Effector memory CD4-positive, alpha-beta T cell (primary cell): ENCODE data around the gene PRDX4.
"Not testable (repeated sequence)": the region's sequence is repeated elsewhere in the genome, so short reads cannot be mapped to it uniquely, and the experiment has no call there.

Source experiments
- DNase-seq, 3 donors: peaks; one replicate each; pipeline ENCODE4 v3.0.0-alpha.2; 2020
- H3K27ac ChIP-seq: 2 replicates; pipeline ENCODE4 v1.7.0; 2013; ENCODE audit warnings: mild to moderate bottlenecking, low read length, moderate library complexity; ENCODE audit not compliant: insufficient read depth, poor library complexity, severe bottlenecking
- H3K27me3 ChIP-seq: replicated peaks from 2 replicates; pipeline ENCODE4 v1.7.0; 2013; ENCODE audit warnings: mild to moderate bottlenecking, low read length; ENCODE audit not compliant: insufficient read depth, control insufficient read depth, poor library complexity, severe bottlenecking
- H3K36me3 ChIP-seq: 2 replicates; pipeline ENCODE4 v1.7.0; 2013; ENCODE audit warnings: mild to moderate bottlenecking, low read length, moderate library complexity; ENCODE audit not compliant: control insufficient read depth, insufficient read depth
- H3K4me1 ChIP-seq: 2 replicates; pipeline ENCODE4 v1.7.0; 2013; ENCODE audit warnings: low read length, mild to moderate bottlenecking; ENCODE audit not compliant: control insufficient read depth, insufficient read depth, poor library complexity, severe bottlenecking
- H3K4me3 ChIP-seq: 2 replicates; pipeline ENCODE4 v1.7.0; 2013; ENCODE audit warnings: low read length, low read depth, mild to moderate bottlenecking; ENCODE audit not compliant: insufficient read depth, poor library complexity, severe bottlenecking
- H3K9me3 ChIP-seq: 2 replicates; pipeline ENCODE4 v1.7.0; 2013; ENCODE audit warnings: mild to moderate bottlenecking, low read length, moderate library complexity; ENCODE audit not compliant: control insufficient read depth

Gene PRDX4

DNA sequence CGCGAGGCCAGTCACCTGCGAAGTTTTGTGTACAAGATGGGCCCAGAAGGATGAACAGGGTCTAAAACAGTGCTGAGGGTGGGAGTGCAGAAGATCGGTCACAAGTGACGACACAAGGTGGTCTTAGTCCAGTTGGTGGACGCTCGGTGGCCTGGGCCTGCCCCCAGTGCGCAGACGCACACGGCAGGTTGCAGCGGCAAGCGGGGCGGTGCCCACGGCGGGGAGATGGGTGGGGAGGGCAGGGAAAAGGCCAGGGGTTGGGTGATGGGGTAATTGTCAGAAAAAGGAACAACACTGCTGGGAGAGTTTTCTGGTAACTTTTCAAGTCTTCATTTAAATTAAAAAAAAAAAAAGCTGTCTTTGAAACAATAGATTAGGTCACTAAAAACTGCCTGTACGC, 1.0 kb upstream of the PRDX4 start:
- Histone ChIP-seq H3K27ac (no peak overlapping the region), H3K4me1 (no peaks in the 10 kb centered on the region), H3K4me3 (no peak overlapping the region), H3K36me3 (no peaks in the 10 kb centered on the region), H3K9me3 (no peaks in the 10 kb centered on the region), H3K27me3 (no peaks in the 10 kb centered on the region)
- DNase-seq, result no peak

DNA sequence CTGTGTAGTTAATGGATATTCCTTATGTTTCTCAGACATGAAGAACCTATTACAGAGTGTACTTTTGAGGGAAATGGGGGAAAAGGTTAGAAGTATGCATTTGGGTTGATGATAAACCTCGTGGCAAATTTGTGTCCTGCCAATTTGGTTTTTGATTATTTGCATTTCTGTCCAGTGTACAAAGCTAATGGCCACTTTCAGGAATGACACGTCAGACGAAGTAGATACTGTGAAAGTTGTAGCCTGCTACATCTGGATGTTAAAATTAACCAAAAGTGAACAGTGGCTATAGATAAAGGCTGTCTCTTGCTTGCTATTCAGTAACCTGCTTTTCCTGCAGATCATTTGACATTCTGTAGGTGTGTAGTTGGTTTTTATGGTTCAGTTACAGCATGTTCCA, 1.0 kb downstream of the PRDX4 start:
- peak overlapping the region; percentile 88 for H3K27ac ChIP-seq
- no peaks in the 10 kb centered on the region for H3K27me3 ChIP-seq
- no peaks in the 10 kb centered on the region for H3K4me1 ChIP-seq
- no peak overlapping the region for H3K4me3 ChIP-seq
- no peaks in the 10 kb centered on the region for H3K9me3 ChIP-seq
- no peak for DNase-seq
- no peaks in the 10 kb centered on the region for H3K36me3 ChIP-seq

DNA sequence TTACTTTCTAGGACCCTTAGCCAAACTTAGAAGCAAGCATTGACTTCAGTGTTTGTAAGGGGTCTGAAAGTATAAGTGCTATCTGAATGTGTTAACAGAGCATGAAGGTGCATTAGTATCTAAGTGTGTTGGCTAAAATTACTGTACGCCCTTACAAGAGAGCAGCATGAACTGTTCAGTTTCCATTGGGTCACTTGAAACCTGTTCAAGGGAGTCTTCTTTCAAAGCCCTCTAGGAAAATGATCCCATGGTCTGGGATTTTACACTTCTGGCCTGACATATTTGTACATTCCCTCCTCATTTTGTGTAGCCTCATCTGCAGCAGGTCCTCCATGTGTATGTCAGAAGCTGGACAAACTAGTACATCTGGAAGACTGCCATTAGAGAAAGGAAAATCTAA, 3.2 kb downstream of the PRDX4 start:
- H3K4me1 ChIP-seq, result no peaks in the 10 kb centered on the region
- H3K4me3 ChIP-seq, result no peak overlapping the region
- no peaks in the 10 kb centered on the region for H3K27me3 ChIP-seq
- no peak for DNase-seq
- H3K36me3 ChIP-seq, result peaks cover 3% of the 10 kb centered on the region
- H3K9me3 ChIP-seq, result no peaks in the 10 kb centered on the region
- no peak overlapping the region for H3K27ac ChIP-seq

- no peak for DNase-seq
- Histone ChIP-seq H3K9me3 (no peaks in the 10 kb centered on the region), H3K4me3 (no peak overlapping the region), H3K4me1 (no peaks in the 10 kb centered on the region), H3K27me3 (no peaks in the 10 kb centered on the region), H3K36me3 (peaks cover 3% of the 10 kb centered on the region), H3K27ac (no peak overlapping the region)
Measured at GRCh38 chrX:23673108-23673507, 5.8 kb downstream of the PRDX4 start.

DNA sequence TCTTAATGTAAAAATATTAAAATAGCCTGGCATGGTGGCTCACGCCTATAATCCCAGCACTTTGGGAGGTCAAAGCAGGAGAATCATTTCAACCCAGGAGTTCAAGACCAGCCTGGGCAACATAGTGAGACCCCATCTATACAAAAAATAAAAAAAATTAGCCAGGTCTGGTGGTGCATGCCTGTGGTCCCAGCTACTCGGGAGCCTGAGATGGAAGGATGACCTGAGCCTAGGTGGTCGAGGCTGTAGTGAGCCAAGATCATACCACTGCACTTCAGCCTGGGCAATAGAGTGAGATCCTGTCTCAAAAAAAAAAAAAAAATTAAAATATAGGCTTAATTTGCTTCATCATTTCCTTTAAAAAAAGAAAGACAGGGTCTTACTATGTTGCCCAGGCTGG, 9.2 kb downstream of the PRDX4 start:
- H3K4me3 ChIP-seq, H3K4me1 ChIP-seq, DNase-seq, H3K36me3 ChIP-seq, H3K27me3 ChIP-seq, H3K27ac ChIP-seq, H3K9me3 ChIP-seq: not testable (repeated sequence)

DNA sequence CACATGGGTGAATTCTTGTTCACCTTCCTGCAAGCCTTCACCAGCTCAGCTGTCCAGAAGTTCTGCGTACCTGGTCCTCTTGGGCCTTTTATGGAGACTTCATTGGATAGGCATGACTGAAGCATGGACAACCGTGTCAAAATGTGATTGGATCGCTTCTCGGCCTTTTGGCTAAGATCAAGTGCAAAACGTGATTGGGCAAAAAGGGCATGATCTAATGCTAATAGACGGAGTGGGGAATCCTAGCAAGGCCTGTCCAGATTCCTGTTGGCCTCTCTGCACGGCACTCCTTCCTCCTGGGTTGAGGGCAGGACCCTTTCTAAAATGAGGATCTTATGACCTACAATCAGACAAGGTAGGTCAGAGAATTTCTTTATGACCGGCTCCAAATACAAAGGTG, 24.9 kb downstream of the PRDX4 start:
- Histone ChIP-seq H3K4me1 (no peaks in the 10 kb centered on the region), H3K27me3 (no peaks in the 10 kb centered on the region), H3K9me3 (no peaks in the 10 kb centered on the region), H3K4me3 (no peak overlapping the region), H3K36me3 (no peaks in the 10 kb centered on the region), H3K27ac (no peak overlapping the region)
- no peak for DNase-seq

- Histone ChIP-seq H3K27me3 (no peaks in the 10 kb centered on the region), H3K9me3 (no peaks in the 10 kb centered on the region), H3K36me3 (no peaks in the 10 kb centered on the region), H3K27ac (no peak overlapping the region), H3K4me1 (no peaks in the 10 kb centered on the region), H3K4me3 (no peak overlapping the region)
- DNase-seq, result peak in 1 of 3 donors; percentile 15
Measured at GRCh38 chrX:23694606-23695005, 27.3 kb downstream of the PRDX4 start.

DNA sequence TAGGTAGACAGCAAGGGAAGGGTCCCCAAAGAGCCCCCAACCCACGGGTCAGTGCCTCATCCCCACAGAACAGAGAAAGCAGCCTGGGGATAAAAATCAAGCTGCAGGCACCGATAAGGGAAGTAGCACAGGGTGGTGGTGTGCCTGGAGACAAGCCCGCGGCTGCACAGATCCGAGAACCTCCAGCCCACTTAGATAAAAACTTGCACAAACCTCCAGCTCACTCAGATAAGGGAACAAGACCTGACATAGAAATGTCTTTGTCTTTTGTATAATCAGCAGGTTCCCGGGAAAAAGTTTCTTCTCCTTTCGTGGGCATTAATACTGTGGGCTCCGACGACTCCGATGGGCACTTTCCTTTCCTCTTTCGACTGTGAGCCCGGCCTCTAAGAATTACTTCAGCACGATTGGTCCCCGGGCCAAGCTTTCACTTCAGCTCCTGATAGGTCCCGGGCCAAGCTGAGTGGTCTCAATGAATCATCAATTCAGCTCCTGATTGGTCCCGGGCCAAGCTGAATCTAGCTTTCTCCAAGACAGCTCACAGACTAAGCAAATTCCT, 32.4 kb downstream of the PRDX4 start:
- DNase-seq, result no peak
- no peak overlapping the region for H3K4me3 ChIP-seq

GRCh38 chrX:23704673-23705206, 37.4 kb downstream of the PRDX4 start:
- DNase-seq, result no peak
- H3K36me3 ChIP-seq, result no peaks in the 10 kb centered on the region
- no peaks in the 10 kb centered on the region for H3K9me3 ChIP-seq
- no peaks in the 10 kb centered on the region for H3K4me1 ChIP-seq
- H3K4me3 ChIP-seq, result no peak overlapping the region
- H3K27me3 ChIP-seq, result no peaks in the 10 kb centered on the region
- no peak overlapping the region for H3K27ac ChIP-seq

More for the DNA sequence above, 32.4 kb downstream of the PRDX4 start:
- Histone ChIP-seq H3K27me3 (no peaks in the 10 kb centered on the region), H3K4me1 (no peaks in the 10 kb centered on the region), H3K9me3 (no peaks in the 10 kb centered on the region), H3K27ac (no peak overlapping the region), H3K36me3 (no peaks in the 10 kb centered on the region)

DNA sequence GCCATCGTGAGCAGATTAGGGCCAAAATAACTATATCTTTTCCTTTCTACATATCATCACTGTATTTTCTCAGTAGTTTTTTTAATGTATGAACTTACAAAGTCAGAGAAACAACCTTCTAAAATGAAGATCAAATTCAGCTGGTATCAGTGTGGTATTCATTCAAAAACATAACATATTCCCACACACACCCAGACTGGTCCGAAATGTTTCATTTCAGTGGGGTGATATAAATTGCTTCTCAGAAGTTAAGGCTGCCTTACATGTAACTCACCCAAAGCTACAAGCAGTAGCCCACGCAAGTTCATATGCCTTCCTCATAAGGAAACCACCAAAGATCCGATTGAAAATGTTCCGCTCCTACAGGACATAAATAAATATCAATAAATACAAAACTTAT, 37.9 kb downstream of the PRDX4 start:
- Histone ChIP-seq H3K27ac (no peak overlapping the region), H3K4me3 (no peak overlapping the region), H3K4me1 (no peaks in the 10 kb centered on the region), H3K9me3 (no peaks in the 10 kb centered on the region), H3K27me3 (no peaks in the 10 kb centered on the region), H3K36me3 (no peaks in the 10 kb centered on the region)
- DNase-seq, result no peak
